GM21529 (cell line): ENCODE measurements around the gene CAV1.

Experiments used
- ATAC-seq: cut with Tn5 transposase; IDR thresholded peaks from one replicate; pipeline ENCODE4 v1.9.1; 2021; ENCODE audit not compliant: unreplicated experiment

CAV1 gene

DNA sequence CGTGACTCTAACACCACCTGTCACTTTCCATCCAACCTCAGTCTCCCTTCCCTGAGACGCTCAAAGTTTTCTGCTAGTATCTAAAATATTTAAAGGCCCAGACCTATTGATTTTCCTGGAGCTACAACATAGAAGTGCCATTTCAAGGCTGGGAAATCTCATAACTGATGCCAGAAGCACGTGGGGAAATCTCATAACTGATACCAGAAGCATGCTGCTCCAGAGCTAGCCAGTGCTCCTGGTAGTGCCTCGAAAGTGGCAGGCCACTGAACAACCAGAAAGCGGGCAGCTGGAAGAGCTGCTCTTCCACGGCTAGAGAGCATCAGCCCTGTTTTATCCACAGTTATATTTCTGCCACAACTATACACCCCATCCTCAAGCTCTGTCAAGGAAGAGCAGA lies 72.5 kb downstream of the CAV1 start:
- ATAC-seq: no peak

- no peak for ATAC-seq
Observed at GRCh38 chr7:116598278-116598677, 73.4 kb downstream of the CAV1 start.

- no peak for ATAC-seq
Observed at GRCh38 chr7:116598861-116599260, 74.0 kb downstream of the CAV1 start.

- ATAC-seq: no peak
Observed at GRCh38 chr7:116601426-116601825, 76.6 kb downstream of the CAV1 start.

DNA sequence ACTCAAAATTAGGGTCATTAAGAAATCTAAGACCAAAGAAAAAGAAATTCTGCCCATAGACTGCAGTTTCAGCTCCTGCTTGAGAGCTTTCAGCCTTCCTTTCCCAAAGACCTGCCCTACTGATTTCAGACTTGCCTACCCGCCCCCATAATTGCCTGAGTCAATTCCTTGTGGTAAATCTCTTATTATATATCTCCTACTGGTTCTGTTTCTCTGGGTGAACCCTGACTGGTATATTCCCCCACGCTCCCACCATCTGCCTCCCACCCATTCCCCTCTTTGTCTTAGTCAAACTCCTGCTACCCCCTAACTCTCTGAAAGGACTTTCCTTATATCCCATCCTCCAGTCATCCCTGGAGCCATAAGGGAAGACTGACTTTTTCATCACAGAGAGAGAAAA lies 82.5 kb downstream of the CAV1 start:
- ATAC-seq: no peak

DNA sequence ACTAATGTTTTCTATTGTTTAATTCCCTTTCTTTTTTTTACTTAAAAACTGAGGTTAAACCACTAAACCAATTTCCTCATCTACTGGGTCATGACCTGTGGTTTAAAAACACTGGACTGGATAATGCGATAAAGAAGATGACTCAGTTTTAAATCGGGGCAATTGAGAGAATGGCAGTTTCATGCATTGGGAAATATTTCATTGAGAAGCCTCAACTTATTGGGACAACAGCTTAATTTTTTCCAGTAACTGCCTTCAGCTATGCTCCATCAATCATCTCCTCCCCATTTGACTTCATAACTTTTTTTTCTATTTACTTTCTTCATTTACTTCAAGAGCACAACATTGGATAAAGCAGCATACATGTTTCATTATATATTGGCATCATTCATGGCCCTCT lies 85.4 kb downstream of the CAV1 start:
- no peak for ATAC-seq

GRCh38 chr7:116610721-116611120 lies 85.9 kb downstream of the CAV1 start:
- ATAC-seq: no peak
